Gastroesophageal sphincter (tissue), 4 donors: ENCODE measurements around the gene ACOX3. TPM values are rescaled to one million over a fixed set of nuclear protein-coding genes. Genes with fewer than 3 reads are reported as not detected.
"Not testable (repeated sequence)": the region's sequence is repeated elsewhere in the genome, so short reads cannot be mapped to it uniquely, and the experiment has no call there.

Experiments used
- ATAC-seq: fragments of 150-250 bp; one replicate; pipeline ENCODE4 v1.9.1; 2016; ENCODE audit warnings: mild to moderate bottlenecking, moderate library complexity
- H3K27ac ChIP-seq, 4 donors: fragments of 200-600 bp; sonication (generic) in 3 of 4; 1 replicate in 3 of 4; 2 replicates in 1 of 4; pipeline ENCODE4 v1.5.1; 2016 to 2019
- H3K27me3 ChIP-seq: fragments of 200-600 bp; sonication (generic); one replicate; pipeline ENCODE4 v1.5.1; 2019
- H3K36me3 ChIP-seq, 2 donors: fragments of 200-600 bp; sonication (generic); one replicate each; pipeline ENCODE4 v1.5.1; 2019; ENCODE audit warnings: control low read depth in 1 of 2
- H3K4me1 ChIP-seq, 3 donors: fragments of 200-600 bp; sonication (generic); 1 replicate in 2 of 3; 2 replicates in 1 of 3; pipeline ENCODE4 v1.5.1; 2016 to 2019; ENCODE audit warnings: control low read depth in 2 of 3
- H3K4me3 ChIP-seq, 2 donors: fragments of 200-600 bp; sonication (generic); one replicate each; pipeline ENCODE4 v1.5.1; 2019; ENCODE audit warnings: mild to moderate bottlenecking in 1 of 2, moderate library complexity in 1 of 2
- H3K9me3 ChIP-seq, 3 donors: fragments of 200-600 bp; sonication (generic); one replicate each; pipeline ENCODE4 v1.5.1; 2017 to 2019; ENCODE audit warnings: control low read depth in 2 of 3
- CTCF ChIP-seq, 4 experiments: fragments of 200-600 bp in 2 of 4; fragments of 450-650 bp in 2 of 4; sonication (generic) in 1 of 4; IDR thresholded peaks; one replicate each; pipeline ENCODE4 v1.5.1; 2017 to 2019; ENCODE audit warnings: antibody characterized with exemption in 4 of 4, mild to moderate bottlenecking in 2 of 4, moderate library complexity in 2 of 4
- EP300 ChIP-seq: sonication (generic); formaldehyde crosslinking; IDR thresholded peaks from one replicate; pipeline ENCODE4 v1.6.1; 2017; ENCODE audit warnings: antibody characterized with exemption, mild to moderate bottlenecking
- POLR2A ChIP-seq, 2 donors: fragments of 450-650 bp; IDR thresholded peaks; one replicate each; pipeline ENCODE4 v1.6.1; 2017; ENCODE audit warnings: antibody characterized with exemption in 2 of 2, mild to moderate bottlenecking in 2 of 2, moderate library complexity in 1 of 2
- POLR2AphosphoS5 ChIP-seq: sonication (generic); formaldehyde crosslinking; IDR thresholded peaks from one replicate; pipeline ENCODE4 v1.6.1; 2017; ENCODE audit warnings: antibody characterized with exemption
- WGBS, 2 donors: methylation state at CpG; one replicate each; pipeline ENCODE4 v1.1.5; 2018; ENCODE audit warnings: low coverage in 1 of 2; 5-methylcytosine and 5-hydroxymethylcytosine counted together
- total RNA-seq, 4 donors: library from RNA; depleted of rRNA; stranded (reverse); fragments of >200 nt; gene quantifications; one replicate each; pipeline ENCODE4 v1.1.0, GENCODE V29; 2016

ACOX3 gene
- total RNA-seq, 4 donors from 2014 or later = 21.5 to 79.5 (median 37.1) TPM

- Histone ChIP-seq H3K36me3 (peaks cover 0 to 91% of the 10 kb centered on the region in 2 donors), H3K27ac (peak overlapping the region in 2 of 4 donors; percentile 14 to 28)
- 83% methylated on average over 3 of the region's 17 CpGs; no CpG with 5 or more reads in 1 of the 2 donors for WGBS, 2 donors
Observed at GRCh38 chr4:8409264-8410065, 31.1 kb downstream of the ACOX3 start.

DNA sequence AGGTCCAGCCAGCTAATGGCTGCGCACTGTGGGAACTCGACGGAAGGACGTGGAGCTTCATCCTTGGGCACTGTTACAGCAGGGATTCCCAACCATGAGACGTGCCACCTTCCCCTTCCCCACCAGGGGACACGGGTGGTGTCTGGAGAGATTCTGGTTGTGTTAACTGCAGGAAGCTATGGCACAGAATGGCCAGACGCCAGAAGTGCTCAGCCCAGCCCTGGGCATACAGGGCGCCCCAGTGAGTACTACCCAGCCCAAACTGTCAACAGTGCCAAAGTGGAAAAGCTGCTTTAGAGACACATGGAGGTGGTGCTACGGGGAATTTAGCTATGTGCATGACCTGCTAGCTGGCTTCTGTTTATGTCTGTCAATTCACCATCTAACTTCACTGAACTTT is 32.8 kb downstream of the ACOX3 start:
- Histone ChIP-seq H3K27ac (peak overlapping the region in 1 of 4 donors; percentile 1), H3K4me3 (no peak overlapping the region), H3K4me1 (peaks cover 0 to 56% (median 16%) of the 10 kb centered on the region in 3 donors), H3K9me3 (no peaks in the 10 kb centered on the region), H3K36me3 (peaks cover 0 to 85% of the 10 kb centered on the region in 2 donors), H3K27me3 (no peaks in the 10 kb centered on the region)
- TF ChIP-seq CTCF (IDR thresholded peaks at IDR 0.05) (no peak), POLR2A (IDR thresholded peaks at IDR 0.05) (no peak), POLR2AphosphoS5 (no peak), EP300 (no peak)
- WGBS, 2 donors = 82 to 91% methylated on average over 3 to 8 of the region's 9 CpGs
- no peak for ATAC-seq

More at GRCh38 chr4:8409264-8410065, 31.1 kb downstream of the ACOX3 start:
- peak; percentile 68 for ATAC-seq
- Histone ChIP-seq H3K4me1 (peaks cover 0 to 44% (median 14%) of the 10 kb centered on the region in 3 donors), H3K4me3 (no peak overlapping the region), H3K27me3 (no peaks in the 10 kb centered on the region), H3K9me3 (no peaks in the 10 kb centered on the region)
- TF ChIP-seq CTCF (IDR thresholded peaks at IDR 0.05) (no peak), POLR2AphosphoS5 (no peak), POLR2A (IDR thresholded peaks at IDR 0.05) (no peak), EP300 (no peak)

DNA sequence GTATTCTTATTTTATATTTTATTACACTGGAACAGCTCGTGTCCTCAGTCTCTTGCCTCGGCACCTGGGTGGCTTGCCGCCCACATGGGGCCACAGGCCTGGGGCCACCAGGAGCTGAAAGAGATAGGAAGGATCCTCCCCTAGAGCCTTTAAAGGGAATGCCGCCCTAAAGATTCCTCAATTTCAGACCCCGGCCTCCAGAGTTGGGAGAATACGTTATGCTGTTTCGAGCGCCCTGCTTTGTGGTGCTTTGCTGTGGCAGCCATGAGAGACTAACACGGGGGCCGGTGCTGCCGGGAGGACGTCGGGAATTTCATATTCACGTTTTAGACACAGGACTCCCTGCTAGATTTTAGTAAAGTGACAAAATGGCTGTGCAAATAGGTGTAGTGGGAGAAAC is 33.2 kb downstream of the ACOX3 start:
- TF ChIP-seq POLR2AphosphoS5 (no peak), EP300 (no peak), CTCF (IDR thresholded peaks at IDR 0.05) (no peak), POLR2A (IDR thresholded peaks at IDR 0.05) (no peak)
- H3K4me1 ChIP-seq = peaks cover 0 to 60% (median 21%) of the 10 kb centered on the region in 3 donors
- H3K9me3 ChIP-seq = no peaks in the 10 kb centered on the region
- peak overlapping the region in 1 of 4 donors; percentile 1 for H3K27ac ChIP-seq
- H3K36me3 ChIP-seq = peaks cover 0 to 81% of the 10 kb centered on the region in 2 donors
- 93 to 94% methylated on average over 12 to 14 of the region's 14 CpGs for WGBS, 2 donors
- no peak for ATAC-seq
- H3K27me3 ChIP-seq = no peaks in the 10 kb centered on the region
- no peak overlapping the region for H3K4me3 ChIP-seq

- H3K9me3 ChIP-seq, H3K4me3 ChIP-seq, H3K27me3 ChIP-seq, ATAC-seq: not testable (repeated sequence)
- 80 to 93% methylated on average over 2 to 3 of the region's 7 CpGs for WGBS, 2 donors
- Histone ChIP-seq H3K4me1 (peaks cover 0 to 64% (median 25%) of the 10 kb centered on the region in 3 donors), H3K36me3 (peaks cover 0 to 77% of the 10 kb centered on the region in 2 donors), H3K27ac (peak overlapping the region in 2 of 4 donors; percentile 22 to 42)
- peak in 3 of 4 experiments; percentile 58 to 65 (median 64) for TF ChIP-seq CTCF (IDR thresholded peaks at IDR 0.05)
Observed at GRCh38 chr4:8406887-8407286, 33.6 kb downstream of the ACOX3 start.

DNA sequence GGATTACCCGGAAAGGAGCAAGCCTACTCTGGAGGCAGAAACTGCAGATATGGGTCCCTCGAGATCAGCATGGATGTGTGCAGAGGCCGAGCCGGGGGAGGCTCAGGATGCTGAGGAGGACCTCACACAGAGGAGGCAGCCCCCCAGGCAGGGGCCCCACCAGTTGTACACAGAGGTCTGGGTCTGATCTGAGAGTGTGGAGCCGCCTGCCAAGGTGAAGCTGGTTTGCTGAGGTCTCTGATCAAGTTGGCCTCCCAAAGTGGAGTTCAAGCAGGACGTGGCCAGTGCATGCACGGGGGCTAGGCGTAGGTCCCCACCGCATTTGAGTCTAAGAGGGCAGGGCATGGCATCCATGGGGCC is 35.0 kb downstream of the ACOX3 start:
- TF ChIP-seq CTCF (IDR thresholded peaks at IDR 0.05) (no peak), POLR2AphosphoS5 (no peak), EP300 (no peak), POLR2A (IDR thresholded peaks at IDR 0.05) (no peak)
- Histone ChIP-seq H3K27me3 (no peaks in the 10 kb centered on the region), H3K4me3 (no peak overlapping the region), H3K36me3 (peaks cover 0 to 64% of the 10 kb centered on the region in 2 donors), H3K4me1 (peaks cover 0 to 68% (median 22%) of the 10 kb centered on the region in 3 donors), H3K9me3 (no peaks in the 10 kb centered on the region), H3K27ac (peak overlapping the region in 3 of 4 donors; percentile 43 to 50 (median 49))
- 89% methylated on average over 5 of the region's 9 CpGs; no CpG with 5 or more reads in 1 of the 2 donors for whole genome bisulfite sequencing, 2 donors
- no peak for ATAC-seq
